ENCODE data around the gene SLC3A2.

- no peak for TF ChIP-seq POLR2A (IDR thresholded peaks at IDR 0.05)
- TF ChIP-seq, protein P1, sequence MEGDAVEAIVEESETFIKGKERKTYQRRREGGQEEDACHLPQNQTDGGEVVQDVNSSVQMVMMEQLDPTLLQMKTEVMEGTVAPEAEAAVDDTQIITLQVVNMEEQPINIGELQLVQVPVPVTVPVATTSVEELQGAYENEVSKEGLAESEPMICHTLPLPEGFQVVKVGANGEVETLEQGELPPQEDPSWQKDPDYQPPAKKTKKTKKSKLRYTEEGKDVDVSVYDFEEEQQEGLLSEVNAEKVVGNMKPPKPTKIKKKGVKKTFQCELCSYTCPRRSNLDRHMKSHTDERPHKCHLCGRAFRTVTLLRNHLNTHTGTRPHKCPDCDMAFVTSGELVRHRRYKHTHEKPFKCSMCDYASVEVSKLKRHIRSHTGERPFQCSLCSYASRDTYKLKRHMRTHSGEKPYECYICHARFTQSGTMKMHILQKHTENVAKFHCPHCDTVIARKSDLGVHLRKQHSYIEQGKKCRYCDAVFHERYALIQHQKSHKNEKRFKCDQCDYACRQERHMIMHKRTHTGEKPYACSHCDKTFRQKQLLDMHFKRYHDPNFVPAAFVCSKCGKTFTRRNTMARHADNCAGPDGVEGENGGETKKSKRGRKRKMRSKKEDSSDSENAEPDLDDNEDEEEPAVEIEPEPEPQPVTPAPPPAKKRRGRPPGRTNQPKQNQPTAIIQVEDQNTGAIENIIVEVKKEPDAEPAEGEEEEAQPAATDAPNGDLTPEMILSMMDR (IDR thresholded peaks at IDR 0.05): no peak
- TF ChIP-seq EP300 (IDR thresholded peaks at IDR 0.05): no peak
Measured at GRCh38 chr11:62883673-62884072, 3.0 kb downstream of the SLC3A2 start.
